SK-N-SH (cell line): ENCODE results near the gene FANCL.

Experiments used
- JUND ChIP-seq: IDR thresholded peaks from 2 replicates; pipeline ENCODE4 v1.4.0; 2012
- MAX ChIP-seq: IDR thresholded peaks from 2 replicates; pipeline ENCODE4 v1.4.0; 2012; ENCODE audit warnings: low read depth
- MXI1 ChIP-seq: IDR thresholded peaks from 2 replicates; pipeline ENCODE4 v1.6.1; 2012; ENCODE audit warnings: mild to moderate bottlenecking, low read depth, low read length, improper control_type of control experiment
- PBX3 ChIP-seq: IDR thresholded peaks from 2 replicates; pipeline ENCODE4; 2012
- TCF12 ChIP-seq: IDR thresholded peaks from 2 replicates; pipeline ENCODE4 v1.4.0; 2012
- YY1 ChIP-seq: IDR thresholded peaks from 2 replicates; pipeline ENCODE4 v1.4.0; 2012; ENCODE audit warnings: low read depth, mild to moderate bottlenecking
- ZBTB33 ChIP-seq: IDR thresholded peaks from 2 replicates; pipeline ENCODE4 v1.4.0; 2012; ENCODE audit warnings: low read depth, borderline replicate concordance

- no peak for TF ChIP-seq PBX3
- TF ChIP-seq JUND = no peak
- no peak for TF ChIP-seq MXI1
- no peak for TF ChIP-seq ZBTB33
- no peak for TF ChIP-seq TCF12
- no peak for TF ChIP-seq MAX
- no peak for TF ChIP-seq YY1
Observed at GRCh38 chr2:58215429-58215828, 25.7 kb downstream of the FANCL start.
